ENCODE data around the gene ATR. TPM values are rescaled to one million over a fixed set of nuclear protein-coding genes. Genes with fewer than 3 reads are reported as not detected.

Gene ATR
- total RNA-seq, 1 experiment from 2014 or later = 15.8 TPM

GRCh38 chr3:142614059-142614626 lies 35.6 kb upstream of the ATR start:
- H3K9me3 ChIP-seq (ENCODE audit: control insufficient read depth, low read depth, low read length) = no peaks in the 10 kb centered on the region
- no peaks in the 10 kb centered on the region for H3K79me2 ChIP-seq (ENCODE audit: insufficient read depth, low read length)
- H3K79me1 ChIP-seq (ENCODE audit: insufficient read depth, low read depth, low read length, poor library complexity, severe bottlenecking) = no peaks in the 10 kb centered on the region
- H2BK15ac ChIP-seq (ENCODE audit: low read depth, low read length) = no peak overlapping the region
- no peaks in the 10 kb centered on the region for H3K23me2 ChIP-seq (ENCODE audit: insufficient read length, low read depth, low read length, poor library complexity, severe bottlenecking)
- Mint-ChIP-seq H3K36me3 (ENCODE audit: insufficient read depth in 1 of 3, low read depth in 3 of 3) (no peaks in the 10 kb centered on the region), H3K9me3 (no peaks in the 10 kb centered on the region), H3K4me1 (peaks cover 11% of the 10 kb centered on the region in 2 experiments), H3K4me3 (no peak overlapping the region), H3K27me3 (ENCODE audit: low read depth) (no peaks in the 10 kb centered on the region), H3K27ac (no peak overlapping the region)
- no peak overlapping the region for H2AFZ ChIP-seq (ENCODE audit: low read length)
- H4K8ac ChIP-seq (replicated peaks; ENCODE audit: insufficient read length, low read depth, low read length) = no peak overlapping the region
- DNase-seq = no peak
- H3K27me3 ChIP-seq (ENCODE audit: insufficient read depth, low read length) = no peaks in the 10 kb centered on the region
- H3K4ac ChIP-seq (ENCODE audit: low read depth, low read length) = no peak overlapping the region
- no peak overlapping the region for H2BK5ac ChIP-seq (ENCODE audit: insufficient read length, low read length)
- no peak overlapping the region for H2BK12ac ChIP-seq (ENCODE audit: insufficient read length, low read depth, low read length)
- H3K23ac ChIP-seq (ENCODE audit: insufficient read length, low read depth, low read length) = no peak overlapping the region
- no peak overlapping the region for H2BK20ac ChIP-seq (ENCODE audit: low read depth, low read length, poor library complexity, severe bottlenecking)
- no peak overlapping the region for H3K14ac ChIP-seq (ENCODE audit: insufficient read depth, low read length)
- H2BK120ac ChIP-seq (ENCODE audit: low read depth, low read length, poor library complexity, severe bottlenecking) = no peak overlapping the region
- no peak overlapping the region for H4K5ac ChIP-seq (ENCODE audit: insufficient read length, low read depth, low read length)
- H4K91ac ChIP-seq (ENCODE audit: insufficient read length, low read depth, low read length) = no peak overlapping the region
- H3K18ac ChIP-seq (ENCODE audit: insufficient read length, low read depth, low read length) = no peak overlapping the region
- no peak overlapping the region for H2AK5ac ChIP-seq (ENCODE audit: insufficient read length, low read length)
- no peak overlapping the region for H3K56ac ChIP-seq (ENCODE audit: insufficient read length, low read depth, low read length)
- no peak for TF ChIP-seq CTCF (conservative IDR thresholded peaks at IDR 0.05)
- no peak overlapping the region for H3T11ph ChIP-seq (ENCODE audit: low read length)
- no peak overlapping the region for H3K9ac ChIP-seq (ENCODE audit: extremely low read depth, insufficient read length, low read length)
- WGBS (ENCODE audit: extremely low coverage, insufficient read length, low lambda C conversion rate) = no CpG with 5 or more reads among the region's 2 CpGs
- H3K27ac ChIP-seq (ENCODE audit: insufficient read length, low read depth, low read length) = no peak overlapping the region
- no peaks in the 10 kb centered on the region for H3K4me1 ChIP-seq (ENCODE audit: insufficient read depth, low read length)
- peaks cover 2% of the 10 kb centered on the region for H4K20me1 ChIP-seq (ENCODE audit: control insufficient read depth, insufficient read depth, insufficient read length)
- no peak overlapping the region for H3K4me2 ChIP-seq (ENCODE audit: insufficient read depth, insufficient read length, low read length)

Data from H9 (cell line).